ENCODE data around the gene NCAPG2. TPM values are rescaled to one million over a fixed set of nuclear protein-coding genes. Genes with fewer than 3 reads are reported as not detected.

NCAPG2 gene
- total RNA-seq (1 to 10 TPM; 6.6 to 9.2 TPM), polyA plus RNA-seq (1 to 10 TPM; 2.9 to 4.3 TPM)
- long read RNA-seq, donor 1, partial matches to known transcripts = 1 of 1 reads
- long read RNA-seq, donor 1, other reads (novel, unspliced or antisense) = 0 of 1 reads
- long read RNA-seq, donor 2, partial matches to known transcripts = 1 of 7 reads
- long read RNA-seq, donor 2, other reads (novel, unspliced or antisense) = 2 of 7 reads

- intact Hi-C loops (cut with DNase I) = loop anchor here in 1 of 2 donors (1.0 kb wide), 1 partner anchor 125 kb away; the partner anchor contains the start of gene ESYT2
These were observed at the start of gene NCAPG2 for GRCh38 chr7:158704524-158705233. Gene NCAPG2 (minus strand): TSS chr7:158704804. CDS start chr7:158701899, 2,905 bp downstream.

GRCh38 chr7:158753900-158754299 lies 49.3 kb upstream of the NCAPG2 start:
- Histone ChIP-seq H3K4me1 (ENCODE audit: control insufficient read depth in 1 of 2, insufficient read depth in 2 of 2, low read length in 2 of 2) (no peaks in the 10 kb centered on the region), H3K27ac (ENCODE audit: low read depth in 1 of 2, low read length in 2 of 2) (no peak overlapping the region), H3K4me3 (ENCODE audit: low read length in 2 of 2) (no peak overlapping the region), H3K9me3 (ENCODE audit: control insufficient read depth, low read length) (no peaks in the 10 kb centered on the region), H3K36me3 (ENCODE audit: control insufficient read depth in 1 of 2, insufficient read depth in 2 of 2, low read length in 1 of 2) (peaks cover 2 to 11% of the 10 kb centered on the region in 2 donors), H3K27me3 (ENCODE audit: control insufficient read depth in 1 of 2, insufficient read depth in 2 of 2, low read length in 1 of 2) (no peaks in the 10 kb centered on the region)
- WGBS, 2 donors = 94 to 97% methylated on average over 5 of the region's 5 CpGs
- no peak for ATAC-seq (ENCODE audit: low FRiP score)
- no peak for DNase-seq
- intact Hi-C loops (cut with DNase I) = no loop called here

More at GRCh38 chr7:158704524-158705233, at the start of gene NCAPG2:
- Histone ChIP-seq H3K9me3 (ENCODE audit: control insufficient read depth, low read length) (no peaks in the 10 kb centered on the region), H3K36me3 (ENCODE audit: control insufficient read depth in 1 of 2, insufficient read depth in 2 of 2, low read length in 1 of 2) (no peaks in the 10 kb centered on the region), H3K4me1 (ENCODE audit: control insufficient read depth in 1 of 2, insufficient read depth in 2 of 2, low read length in 2 of 2) (no peaks in the 10 kb centered on the region), H3K27ac (ENCODE audit: low read depth in 1 of 2, low read length in 2 of 2) (peak within 1 kb of the TSS in 1 of 2 donors; percentile 11), H3K4me3 (ENCODE audit: low read length in 2 of 2) (peak within 1 kb of the TSS; percentile 51 to 78), H3K27me3 (ENCODE audit: control insufficient read depth in 1 of 2, insufficient read depth in 2 of 2, low read length in 1 of 2) (no peaks in the 10 kb centered on the region)
- WGBS, 2 donors = 0% methylated on average over 64 to 78 of the region's 78 CpGs
- DNase-seq (peak; percentile 99 to 100), ATAC-seq (ENCODE audit: low FRiP score) (peak; percentile 100)

GRCh38 chr7:158751751-158752150 lies 47.1 kb upstream of the NCAPG2 start:
- 76 to 77% methylated on average over 3 of the region's 3 CpGs for WGBS, 2 donors
- Histone ChIP-seq H3K36me3 (ENCODE audit: control insufficient read depth in 1 of 2, insufficient read depth in 2 of 2, low read length in 1 of 2) (peaks cover 0 to 8% of the 10 kb centered on the region in 2 donors), H3K9me3 (ENCODE audit: control insufficient read depth, low read length) (no peaks in the 10 kb centered on the region), H3K27me3 (ENCODE audit: control insufficient read depth in 1 of 2, insufficient read depth in 2 of 2, low read length in 1 of 2) (no peaks in the 10 kb centered on the region), H3K4me1 (ENCODE audit: control insufficient read depth in 1 of 2, insufficient read depth in 2 of 2, low read length in 2 of 2) (no peaks in the 10 kb centered on the region), H3K4me3 (ENCODE audit: low read length in 2 of 2) (no peak overlapping the region), H3K27ac (ENCODE audit: low read depth in 1 of 2, low read length in 2 of 2) (no peak overlapping the region)
- ATAC-seq (ENCODE audit: low FRiP score) (no peak), DNase-seq (no peak)
- intact Hi-C loops (cut with DNase I) = no loop called here

GRCh38 chr7:158751199-158751598 lies 46.6 kb upstream of the NCAPG2 start:
- intact Hi-C loops (cut with DNase I) = no loop called here
- Histone ChIP-seq H3K4me1 (ENCODE audit: control insufficient read depth in 1 of 2, insufficient read depth in 2 of 2, low read length in 2 of 2) (no peaks in the 10 kb centered on the region), H3K9me3 (ENCODE audit: control insufficient read depth, low read length) (no peaks in the 10 kb centered on the region), H3K27me3 (ENCODE audit: control insufficient read depth in 1 of 2, insufficient read depth in 2 of 2, low read length in 1 of 2) (no peaks in the 10 kb centered on the region), H3K27ac (ENCODE audit: low read depth in 1 of 2, low read length in 2 of 2) (no peak overlapping the region), H3K36me3 (ENCODE audit: control insufficient read depth in 1 of 2, insufficient read depth in 2 of 2, low read length in 1 of 2) (peaks cover 0 to 8% of the 10 kb centered on the region in 2 donors), H3K4me3 (ENCODE audit: low read length in 2 of 2) (no peak overlapping the region)
- no peak for DNase-seq
- WGBS, 2 donors = 95 to 98% methylated on average over 2 of the region's 2 CpGs
- ATAC-seq (ENCODE audit: low FRiP score) = no peak

- no peak for DNase-seq
- H3K9me3 ChIP-seq (ENCODE audit: control insufficient read depth, low read length) = no peaks in the 10 kb centered on the region
- no peak for ATAC-seq (ENCODE audit: low FRiP score)
- WGBS, 2 donors = 79 to 85% methylated on average over 3 of the region's 3 CpGs
- no peaks in the 10 kb centered on the region for H3K27me3 ChIP-seq (ENCODE audit: control insufficient read depth in 1 of 2, insufficient read depth in 2 of 2, low read length in 1 of 2)
- H3K4me1 ChIP-seq (ENCODE audit: control insufficient read depth in 1 of 2, insufficient read depth in 2 of 2, low read length in 2 of 2) = no peaks in the 10 kb centered on the region
- H3K36me3 ChIP-seq (ENCODE audit: control insufficient read depth in 1 of 2, insufficient read depth in 2 of 2, low read length in 1 of 2) = peaks cover 0 to 7% of the 10 kb centered on the region in 2 donors
- intact Hi-C loops (cut with DNase I) = no loop called here
- H3K4me3 ChIP-seq (ENCODE audit: low read length in 2 of 2) = no peak overlapping the region
- no peak overlapping the region for H3K27ac ChIP-seq (ENCODE audit: low read depth in 1 of 2, low read length in 2 of 2)
These were observed 46.1 kb upstream of the NCAPG2 start for GRCh38 chr7:158750702-158751101.

- intact Hi-C loops (cut with DNase I) = no loop called here
- Histone ChIP-seq H3K36me3 (ENCODE audit: control insufficient read depth in 1 of 2, insufficient read depth in 2 of 2, low read length in 1 of 2) (peaks cover 0 to 3% of the 10 kb centered on the region in 2 donors), H3K27me3 (ENCODE audit: control insufficient read depth in 1 of 2, insufficient read depth in 2 of 2, low read length in 1 of 2) (no peaks in the 10 kb centered on the region), H3K4me1 (ENCODE audit: control insufficient read depth in 1 of 2, insufficient read depth in 2 of 2, low read length in 2 of 2) (no peaks in the 10 kb centered on the region), H3K27ac (ENCODE audit: low read depth in 1 of 2, low read length in 2 of 2) (no peak overlapping the region), H3K4me3 (ENCODE audit: low read length in 2 of 2) (no peak overlapping the region), H3K9me3 (ENCODE audit: control insufficient read depth, low read length) (no peaks in the 10 kb centered on the region)
- DNase-seq (no peak), ATAC-seq (ENCODE audit: low FRiP score) (no peak)
- WGBS, 2 donors = 93 to 95% methylated on average over 9 of the region's 9 CpGs
These were observed 44.8 kb upstream of the NCAPG2 start for GRCh38 chr7:158749396-158749795.

- ATAC-seq (ENCODE audit: low FRiP score) (no peak), DNase-seq (no peak)
- Histone ChIP-seq H3K27ac (ENCODE audit: low read depth in 1 of 2, low read length in 2 of 2) (no peak overlapping the region), H3K4me1 (ENCODE audit: control insufficient read depth in 1 of 2, insufficient read depth in 2 of 2, low read length in 2 of 2) (no peaks in the 10 kb centered on the region), H3K27me3 (ENCODE audit: control insufficient read depth in 1 of 2, insufficient read depth in 2 of 2, low read length in 1 of 2) (no peaks in the 10 kb centered on the region), H3K36me3 (ENCODE audit: control insufficient read depth in 1 of 2, insufficient read depth in 2 of 2, low read length in 1 of 2) (peaks cover 0 to 5% of the 10 kb centered on the region in 2 donors), H3K9me3 (ENCODE audit: control insufficient read depth, low read length) (no peaks in the 10 kb centered on the region), H3K4me3 (ENCODE audit: low read length in 2 of 2) (no peak overlapping the region)
- WGBS, 2 donors = 81 to 86% methylated on average over 10 of the region's 10 CpGs
- intact Hi-C loops (cut with DNase I) = no loop called here
These were observed 43.7 kb upstream of the NCAPG2 start for GRCh38 chr7:158748335-158748734.

GRCh38 chr7:158747408-158747807 lies 42.8 kb upstream of the NCAPG2 start:
- Histone ChIP-seq H3K27ac (ENCODE audit: low read depth in 1 of 2, low read length in 2 of 2) (no peak overlapping the region), H3K27me3 (ENCODE audit: control insufficient read depth in 1 of 2, insufficient read depth in 2 of 2, low read length in 1 of 2) (no peaks in the 10 kb centered on the region), H3K36me3 (ENCODE audit: control insufficient read depth in 1 of 2, insufficient read depth in 2 of 2, low read length in 1 of 2) (peaks cover 0 to 5% of the 10 kb centered on the region in 2 donors), H3K4me3 (ENCODE audit: low read length in 2 of 2) (no peak overlapping the region), H3K4me1 (ENCODE audit: control insufficient read depth in 1 of 2, insufficient read depth in 2 of 2, low read length in 2 of 2) (no peaks in the 10 kb centered on the region), H3K9me3 (ENCODE audit: control insufficient read depth, low read length) (no peaks in the 10 kb centered on the region)
- intact Hi-C loops (cut with DNase I) = no loop called here
- WGBS, 2 donors = 92 to 93% methylated on average over 10 of the region's 10 CpGs
- ATAC-seq (ENCODE audit: low FRiP score) = no peak
- DNase-seq = no peak

- Histone ChIP-seq H3K36me3 (ENCODE audit: control insufficient read depth in 1 of 2, insufficient read depth in 2 of 2, low read length in 1 of 2) (peaks cover 0 to 6% of the 10 kb centered on the region in 2 donors), H3K27me3 (ENCODE audit: control insufficient read depth in 1 of 2, insufficient read depth in 2 of 2, low read length in 1 of 2) (no peaks in the 10 kb centered on the region), H3K9me3 (ENCODE audit: control insufficient read depth, low read length) (no peaks in the 10 kb centered on the region), H3K27ac (ENCODE audit: low read depth in 1 of 2, low read length in 2 of 2) (no peak overlapping the region), H3K4me3 (ENCODE audit: low read length in 2 of 2) (no peak overlapping the region), H3K4me1 (ENCODE audit: control insufficient read depth in 1 of 2, insufficient read depth in 2 of 2, low read length in 2 of 2) (no peaks in the 10 kb centered on the region)
- DNase-seq (no peak), ATAC-seq (ENCODE audit: low FRiP score) (no peak)
- intact Hi-C loops (cut with DNase I) = no loop called here
- 90% methylated on average over 9 of the region's 9 CpGs for WGBS, 2 donors
These were observed 42.4 kb upstream of the NCAPG2 start for GRCh38 chr7:158746957-158747356.

Measured in aorta (tissue), 5 donors.